PC-3 (cell line): ENCODE measurements around the gene TMEM181. TPM values are rescaled to one million over a fixed set of nuclear protein-coding genes. Genes with fewer than 3 reads are reported as not detected.

ENCODE experiments used
- ATAC-seq: fragments of 200-7000 bp; cut with Tn5 transposase; 2 replicates; pipeline ENCODE4 v1.9.1; 2020; ENCODE audit warnings: mild to moderate bottlenecking, moderate library complexity
- BruUV-seq: library from RNA; stranded (reverse); fragments of 400-500 nt; replicated peaks from 2 replicates; lab custom pipeline; 2021; lab: Mats Ljungman, UMichigan
- CTCF ChIA-PET: fragments of 300-600 bp; sonication (Branson Sonifier 250); formaldehyde crosslinking; loops from one replicate; lab custom pipeline; 2022; ENCODE audit warnings: antibody characterized with exemption; lab: Charles Lee
- POLR2A ChIA-PET: fragments of 300-600 bp; sonication (Branson Sonifier 250); formaldehyde crosslinking; loops from one replicate; lab custom pipeline; 2022; ENCODE audit warnings: antibody characterized with exemption; ENCODE audit not compliant: unreplicated experiment; lab: Charles Lee
- DNase-seq: peaks from one replicate; pipeline ENCODE4 v3.0.0-alpha.2; 2015
- H2AFZ ChIP-seq: fragments of 300-600 bp; sonication (generic); 2 replicates; pipeline ENCODE4 v1.6.0; 2016; ENCODE audit warnings: antibody characterized with exemption, low read length
- H3F3A ChIP-seq: fragments of 300-600 bp; sonication (generic); one replicate; pipeline ENCODE4 v1.6.0; 2017; ENCODE audit warnings: antibody characterized with exemption, low read length, control low read depth, mild to moderate bottlenecking; ENCODE audit not compliant: unreplicated experiment
- H3K27ac ChIP-seq: fragments of 300-600 bp; sonication (generic); 2 replicates; pipeline ENCODE4 v1.5.1; 2016; ENCODE audit warnings: mild to moderate bottlenecking, low read length
- H3K27me3 ChIP-seq: fragments of 300-600 bp; sonication (generic); 2 replicates; pipeline ENCODE4 v1.6.1; 2016; ENCODE audit warnings: low read length, mixed read lengths
- H3K36me3 ChIP-seq: fragments of 300-600 bp; sonication (generic); 2 replicates; pipeline ENCODE4 v1.6.1; 2016; ENCODE audit warnings: low read depth, mixed run types, low read length, mixed read lengths
- H3K4me1 ChIP-seq: fragments of 300-600 bp; sonication (generic); 2 replicates; pipeline ENCODE4 v1.5.1; 2016; ENCODE audit warnings: low read length; ENCODE audit not compliant: insufficient read depth
- H3K4me2 ChIP-seq: fragments of 300-600 bp; sonication (generic); 2 replicates; pipeline ENCODE4 v1.6.0; 2016; ENCODE audit warnings: low read length
- H3K4me3 ChIP-seq: fragments of 300-600 bp; sonication (generic); 2 replicates; pipeline ENCODE4 v1.5.1; 2016; ENCODE audit warnings: mild to moderate bottlenecking, low read length, mixed read lengths
- H3K79me2 ChIP-seq: fragments of 300-600 bp; sonication (generic); 2 replicates; pipeline ENCODE4 v1.6.1; 2017; ENCODE audit warnings: low read length, mixed read lengths
- H3K9ac ChIP-seq: fragments of 300-600 bp; sonication (generic); 2 replicates; pipeline ENCODE4 v1.6.0; 2016; ENCODE audit warnings: mild to moderate bottlenecking, low read length
- H3K9me2 ChIP-seq: fragments of 300-600 bp; sonication (generic); replicated peaks from 2 replicates; pipeline ENCODE4 v1.6.1; 2016; ENCODE audit warnings: mixed run types, low read length, mixed read lengths
- H3K9me3 ChIP-seq: fragments of 300-600 bp; sonication (generic); 2 replicates; pipeline ENCODE4 v1.6.1; 2016; ENCODE audit warnings: low read length, mixed read lengths
- H4K20me1 ChIP-seq: fragments of 300-600 bp; sonication (generic); 2 replicates; pipeline ENCODE4 v1.6.1; 2016; ENCODE audit warnings: low read length, mixed read lengths
- EZH2 ChIP-seq: fragments of 300-600 bp; sonication (generic); IDR thresholded peaks from one replicate; pipeline ENCODE4 v1.6.1; 2017; ENCODE audit warnings: antibody characterized with exemption, mild to moderate bottlenecking, low read length; ENCODE audit not compliant: unreplicated experiment
- EZH2phosphoT487 ChIP-seq: fragments of 300-600 bp; sonication (generic); IDR thresholded peaks from 2 replicates; pipeline ENCODE4 v1.6.1; 2018; ENCODE audit warnings: mild to moderate bottlenecking, antibody characterized with exemption, low read length, borderline replicate concordance
- intact Hi-C: fragments of 100-400 bp; cut with micrococcal nuclease; formaldehyde crosslinking; loops from 2 replicates; pipeline ENCODE4 v1.9.0; 2023
- total RNA-seq: library from RNA; depleted of rRNA; stranded (reverse); fragments of >200 nt; gene quantifications from 2 replicates; pipeline ENCODE4 v1.2.3, GENCODE V29; 2014
- TF ChIP-seq, protein P1 (sequence below): fragments of 300-600 bp; sonication (generic); conservative IDR thresholded peaks from 2 replicates; pipeline ENCODE4 v1.5.1; 2017; ENCODE audit warnings: antibody characterized with exemption, low read depth, mild to moderate bottlenecking, low read length

Gene TMEM181
- total RNA-seq, 1 experiment from 2014 or later, result 13.7 TPM

DNA sequence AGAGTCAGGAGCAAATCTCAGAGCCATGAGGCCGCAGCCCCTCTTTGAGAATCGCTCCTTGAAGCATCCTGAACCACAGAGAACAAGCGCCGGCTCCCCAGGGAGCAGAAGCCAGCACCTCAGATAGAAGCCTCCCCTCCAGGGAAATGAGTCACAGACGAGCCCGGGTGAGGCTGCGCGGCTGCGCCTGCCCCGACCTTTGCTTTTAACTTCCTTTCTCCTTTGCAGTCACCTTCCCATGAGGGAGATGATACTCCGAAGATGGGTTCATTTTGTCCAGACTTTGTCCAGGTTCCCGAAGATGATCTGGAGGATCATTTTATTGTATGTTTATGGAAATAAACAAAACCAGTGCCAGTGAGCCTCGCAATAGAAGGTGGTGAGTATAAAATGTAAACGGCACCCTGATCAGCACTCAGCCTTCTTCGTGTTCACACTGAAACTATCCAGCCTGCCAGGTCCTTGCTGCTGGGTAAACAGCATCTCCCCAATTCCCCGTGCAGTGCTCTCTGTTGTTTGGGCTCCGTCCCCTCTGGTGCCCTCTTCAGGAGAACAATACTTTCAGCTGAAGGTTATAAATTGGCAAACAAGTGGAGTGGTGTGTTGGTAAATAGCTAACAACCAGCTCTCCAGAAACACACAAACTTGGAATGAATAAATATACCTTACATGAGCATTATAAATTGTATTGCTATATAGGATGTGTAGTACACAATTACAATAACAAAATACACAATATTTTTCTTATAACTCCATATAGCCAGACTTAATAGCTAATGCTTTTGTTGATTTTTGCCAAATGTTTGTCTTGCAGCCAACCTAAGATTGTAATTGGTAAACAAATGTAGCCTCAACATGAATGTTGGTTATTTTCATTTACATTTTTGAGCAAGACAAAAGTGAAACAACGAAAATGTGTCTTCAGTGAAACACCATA is 41.4 kb upstream of the TMEM181 start:
- Histone ChIP-seq H3K36me3 (no peaks in the 10 kb centered on the region), H3K27ac (peak overlapping the region; percentile 47), H3K27me3 (no peaks in the 10 kb centered on the region), H3K4me2 (peak overlapping the region; percentile 83), H4K20me1 (no peaks in the 10 kb centered on the region), H3K9me3 (no peaks in the 10 kb centered on the region), H3K9me2 (no peaks in the 10 kb centered on the region), H3K9ac (no peak overlapping the region), H3K4me1 (peaks cover 6% of the 10 kb centered on the region; the same call in 1 of the 2 replicates), H3K79me2 (no peaks in the 10 kb centered on the region), H3K4me3 (peak overlapping the region; percentile 65), H2AFZ (peak overlapping the region; percentile 85), H3F3A (no peaks in the 10 kb centered on the region)
- TF ChIP-seq EZH2phosphoT487, result no peak
- TF ChIP-seq, protein P1, sequence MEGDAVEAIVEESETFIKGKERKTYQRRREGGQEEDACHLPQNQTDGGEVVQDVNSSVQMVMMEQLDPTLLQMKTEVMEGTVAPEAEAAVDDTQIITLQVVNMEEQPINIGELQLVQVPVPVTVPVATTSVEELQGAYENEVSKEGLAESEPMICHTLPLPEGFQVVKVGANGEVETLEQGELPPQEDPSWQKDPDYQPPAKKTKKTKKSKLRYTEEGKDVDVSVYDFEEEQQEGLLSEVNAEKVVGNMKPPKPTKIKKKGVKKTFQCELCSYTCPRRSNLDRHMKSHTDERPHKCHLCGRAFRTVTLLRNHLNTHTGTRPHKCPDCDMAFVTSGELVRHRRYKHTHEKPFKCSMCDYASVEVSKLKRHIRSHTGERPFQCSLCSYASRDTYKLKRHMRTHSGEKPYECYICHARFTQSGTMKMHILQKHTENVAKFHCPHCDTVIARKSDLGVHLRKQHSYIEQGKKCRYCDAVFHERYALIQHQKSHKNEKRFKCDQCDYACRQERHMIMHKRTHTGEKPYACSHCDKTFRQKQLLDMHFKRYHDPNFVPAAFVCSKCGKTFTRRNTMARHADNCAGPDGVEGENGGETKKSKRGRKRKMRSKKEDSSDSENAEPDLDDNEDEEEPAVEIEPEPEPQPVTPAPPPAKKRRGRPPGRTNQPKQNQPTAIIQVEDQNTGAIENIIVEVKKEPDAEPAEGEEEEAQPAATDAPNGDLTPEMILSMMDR, result peak; percentile 73
- intact Hi-C loops, result loop anchor here (1.0 kb wide), 1 partner anchor 297 kb away; no protein-coding TSS in a partner anchor
- ATAC-seq, result peak; percentile 95
- ChIA-PET POLR2A (no interaction called here), CTCF (interaction anchor here (0.6 to 1.0 kb wide), 5 partner anchors 16 to 304 kb away, joined by 3 to 10 read pairs (median 3); no protein-coding TSS in a partner anchor)
- peak; percentile 71 for DNase-seq
- BruUV-seq, result no TSS peak

- no peak overlapping the region for H3K4me2 ChIP-seq
Measured at GRCh38 chr6:158519300-158519699, 40.6 kb upstream of the TMEM181 start.

More at GRCh38 chr6:158519300-158519699, 40.6 kb upstream of the TMEM181 start:
- H3K27ac ChIP-seq, result no peak overlapping the region
- intact Hi-C loops, result no loop called here
- no TSS peak for BruUV-seq
- no peaks in the 10 kb centered on the region for H3K36me3 ChIP-seq
- no peak overlapping the region for H2AFZ ChIP-seq
- no peaks in the 10 kb centered on the region for H3K79me2 ChIP-seq
- H3K4me3 ChIP-seq, result no peak overlapping the region
- H3K9me2 ChIP-seq, result no peaks in the 10 kb centered on the region
- ChIA-PET CTCF (interaction anchor here (0.6 to 1.0 kb wide), 3 partner anchors 15 to 305 kb away, joined by 3 to 10 read pairs (median 4); no protein-coding TSS in a partner anchor), POLR2A (interaction anchor here (0.6 kb wide), 1 partner anchor 256 kb away, joined by 5 read pairs; no protein-coding TSS in a partner anchor)
- peaks cover 6% of the 10 kb centered on the region; the same call in 1 of the 2 replicates for H3K4me1 ChIP-seq
- ATAC-seq, result no peak
- H3K9me3 ChIP-seq, result no peaks in the 10 kb centered on the region
- no peak for DNase-seq
- TF ChIP-seq EZH2phosphoT487, result no peak
- TF ChIP-seq, protein P1, result no peak
- no peak for TF ChIP-seq EZH2
- H3K27me3 ChIP-seq, result no peaks in the 10 kb centered on the region
- no peaks in the 10 kb centered on the region for H4K20me1 ChIP-seq
- no peaks in the 10 kb centered on the region for H3F3A ChIP-seq
- no peak overlapping the region for H3K9ac ChIP-seq
